AG09309 (cell line): Measurements from ENCODE around the gene TBC1D22B.

Source experiments
- DNase-seq: peaks from one replicate; pipeline ENCODE4 v3.0.0-alpha.2; 2010; ENCODE audit warnings: low read depth
- H3K4me3 ChIP-seq: 2 replicates; pipeline ENCODE4 v1.5.1; 2011; ENCODE audit warnings: mild to moderate bottlenecking, low read depth, low read length, moderate library complexity; ENCODE audit not compliant: control insufficient read depth
- CTCF ChIP-seq: IDR thresholded peaks from 2 replicates; pipeline ENCODE4 v1.5.1; 2011; ENCODE audit warnings: mild to moderate bottlenecking, low read depth, low read length, inconsistent platforms; ENCODE audit not compliant: insufficient read depth, control insufficient read depth; ENCODE audit errors: missing control alignments

TBC1D22B gene

GRCh38 chr6:37257634-37258404 is at the start of gene TBC1D22B, which contains the start of gene TMEM217:
Gene TBC1D22B, plus strand, starts transcription at chr6:37257772. Its CDS starts 146 bp downstream, at chr6:37257918.
Gene TMEM217, minus strand, starts transcription at chr6:37258144. Its CDS starts 39,114 bp downstream, at chr6:37219030.
- H3K4me3 ChIP-seq = peak within 1 kb of the TSS; percentile 100
- TF ChIP-seq CTCF = no peak
- DNase-seq = peak; percentile 69

GRCh38 chr6:37207903-37208456 is 49.6 kb upstream of the TBC1D22B start:
- peak; percentile 86 for TF ChIP-seq CTCF
- H3K4me3 ChIP-seq = no peak overlapping the region
- peak; percentile 24 for DNase-seq

- no peak for DNase-seq
- H3K4me3 ChIP-seq = no peak overlapping the region
- no peak for TF ChIP-seq CTCF
Measured at GRCh38 chr6:37208793-37209192, 48.8 kb upstream of the TBC1D22B start.

GRCh38 chr6:37209461-37210205 is 47.9 kb upstream of the TBC1D22B start:
- no peak for TF ChIP-seq CTCF
- no peak for DNase-seq
- H3K4me3 ChIP-seq = no peak overlapping the region

GRCh38 chr6:37210313-37210968 is 47.1 kb upstream of the TBC1D22B start:
- DNase-seq = peak; percentile 46
- H3K4me3 ChIP-seq = no peak overlapping the region
- TF ChIP-seq CTCF = peak; percentile 87

GRCh38 chr6:37212268-37212667 is 45.3 kb upstream of the TBC1D22B start:
- no peak for DNase-seq
- H3K4me3 ChIP-seq = no peak overlapping the region
- TF ChIP-seq CTCF = no peak
